GM12878 (cell line): ENCODE data around the gene GPR61. TPM values are rescaled to one million over a fixed set of nuclear protein-coding genes. Genes with fewer than 3 reads are reported as not detected.

Experiments used
- ATF2 ChIP-seq: IDR thresholded peaks from 2 replicates; pipeline ENCODE4 v1.6.1; 2012; ENCODE audit warnings: low read length, inconsistent platforms
- BHLHE40 ChIP-seq, 2 experiments: fragments of 450-650 bp in 1 of 2; IDR thresholded peaks; 2 replicates each; pipeline ENCODE4 v1.6.1; 2011 to 2017; ENCODE audit warnings: low read depth in 2 of 2, borderline replicate concordance in 1 of 2, improper control_type of control experiment in 1 of 2, low read length in 1 of 2, mild to moderate bottlenecking in 1 of 2
- CBX3 ChIP-seq: fragments of 200-600 bp; sonication (generic); IDR thresholded peaks from 2 replicates; pipeline ENCODE4 v1.6.1; 2016; ENCODE audit warnings: low read depth, borderline replicate concordance
- EP300 ChIP-seq, 2 experiments: fragments of 150-350 bp in 1 of 2; IDR thresholded peaks; 2 replicates each; pipeline ENCODE4 v1.6.1; 2011 to 2012; ENCODE audit warnings: low read depth in 2 of 2, low read length in 2 of 2, borderline replicate concordance in 1 of 2, improper control_type of control experiment in 1 of 2, inconsistent platforms in 1 of 2; ENCODE audit not compliant: control insufficient read depth in 1 of 2
- ESRRA ChIP-seq: IDR thresholded peaks from 2 replicates; pipeline ENCODE4 v1.6.1; 2012; ENCODE audit warnings: mild to moderate bottlenecking, low read length, improper control_type of control experiment
- GATAD2B ChIP-seq: fragments of 450-650 bp; conservative IDR thresholded peaks from 2 replicates; pipeline ENCODE4 v1.6.1; 2017; ENCODE audit warnings: low read depth, mild to moderate bottlenecking, moderate library complexity
- HCFC1 ChIP-seq: fragments of 150-350 bp; IDR thresholded peaks from 2 replicates; pipeline ENCODE4 v1.6.1; 2014; ENCODE audit warnings: low read length
- IKZF2 ChIP-seq, 2 experiments: fragments of 450-650 bp; IDR thresholded peaks; 2 replicates each; pipeline ENCODE4 v1.6.1; 2017; ENCODE audit warnings: mild to moderate bottlenecking in 2 of 2, moderate library complexity in 2 of 2
- KAT2A ChIP-seq: conservative IDR thresholded peaks from 2 replicates; pipeline ENCODE4 v1.6.1; 2011; ENCODE audit warnings: low read depth, low read length; ENCODE audit not compliant: control insufficient read depth
- MYC ChIP-seq: IDR thresholded peaks from 2 replicates; pipeline ENCODE4 v1.6.1; 2011; ENCODE audit warnings: mild to moderate bottlenecking, low read length, moderate library complexity, inconsistent platforms; ENCODE audit not compliant: insufficient read depth, insufficient replicate concordance, insufficient read length, severe bottlenecking
- NFIC ChIP-seq: IDR thresholded peaks from 2 replicates; pipeline ENCODE4 v1.6.1; 2012; ENCODE audit warnings: low read depth, mild to moderate bottlenecking, inconsistent platforms, low read length, moderate library complexity
- PRDM15 ChIP-seq: fragments of 450-650 bp; formaldehyde crosslinking; IDR thresholded peaks from 2 replicates; pipeline ENCODE4 v1.4.0; 2020; ENCODE audit warnings: mild to moderate bottlenecking, moderate library complexity
- SIX5 ChIP-seq: IDR thresholded peaks from 2 replicates; pipeline ENCODE4 v1.6.1; 2011; ENCODE audit warnings: mild to moderate bottlenecking, low read depth, low read length, moderate library complexity; ENCODE audit not compliant: severe bottlenecking
- SMAD5 ChIP-seq: IDR thresholded peaks from 2 replicates; pipeline ENCODE4 v1.6.1; 2016; ENCODE audit warnings: antibody characterized with exemption, low read depth
- STAT3 ChIP-seq: IDR thresholded peaks from 2 replicates; pipeline ENCODE4 v1.6.1; 2011; ENCODE audit warnings: low read depth, low read length, improper control_type of control experiment
- TCF3 ChIP-seq: IDR thresholded peaks from 2 replicates; pipeline ENCODE4 v1.6.1; 2012; ENCODE audit warnings: low read depth, mild to moderate bottlenecking, low read length, borderline replicate concordance; ENCODE audit not compliant: insufficient read depth
- polyA plus RNA-seq, 11 experiments: library from polyadenylated mRNA; depleted of rRNA in 4 of 11; unstranded in 6 of 11; stranded (reverse) in 5 of 11; fragments of >200 nt; fragmentation: Nextera tagmentation in 4 of 11; fragmentation: Illumina TruSeq in 1 of 11; extraction: Ambion mirVana in 4 of 11; extraction: Trizol in 1 of 11; gene quantifications; 1 replicate in 1 of 11; 2 replicates in 10 of 11; pipeline versions ENCODE4 v1.2.1 to v1.2.3, GENCODE V29; 2011 to 2016; ENCODE audit warnings: inconsistent platforms in 2 of 11, missing spikeins in 2 of 11, low read depth in 1 of 11
- total RNA-seq, 4 experiments: library from RNA; depleted of rRNA in 3 of 4; stranded (reverse); fragments of >200 nt in 3 of 4; fragmentation: Illumina TruSeq in 1 of 4; extraction: Trizol in 1 of 4; gene quantifications; 2 replicates each; pipeline versions ENCODE4 v1.2.1 to v1.2.3, GENCODE V29; 2013 to 2021
- TF ChIP-seq, protein P1 (sequence below): fragments of 450-650 bp; IDR thresholded peaks from 2 replicates; pipeline ENCODE4 v1.6.1; 2016; ENCODE audit warnings: mild to moderate bottlenecking
- TF ChIP-seq, protein P2 (sequence below): fragments of 450-650 bp; IDR thresholded peaks from 2 replicates; pipeline ENCODE4 v1.6.1; 2016; ENCODE audit warnings: mild to moderate bottlenecking, moderate library complexity, borderline replicate concordance

Gene GPR61
- total and polyA plus RNA-seq, 10 of the 15 experiments (the other 5 are each of a cell fraction or from before 2014, with no cell fraction given) = 0.19 to 1.1 (median 0.35) TPM; not detected in 2

GRCh38 chr1:109493805-109494539 is 45.7 kb upstream of the GPR61 start, which contains the start of gene CYB561D1 (continued):
- TF ChIP-seq SMAD5 (no peak; the same call in 1 of the 2 replicates), KAT2A (no peak), SIX5 (no peak), STAT3 (no peak), IKZF2 (IDR thresholded peaks at IDR 0.05) (peak in 1 of 2 experiments; percentile 41; a peak in 1 of 4 replicates), BHLHE40 (IDR thresholded peaks at IDR 0.05; ENCODE audit: borderline replicate concordance in 1 of 2, low read depth in 2 of 2, low read length in 1 of 2) (peak in 1 of 2 experiments; percentile 62; a peak in 2 of 4 replicates), EP300 (IDR thresholded peaks at IDR 0.05; ENCODE audit: borderline replicate concordance in 1 of 2, control insufficient read depth in 1 of 2, low read depth in 2 of 2, low read length in 2 of 2) (0 out of 4 replicates have a peak, but pooled peaks of 1 of the 2 experiments have one; percentile 14), GATAD2B (peak; percentile 99), ATF2 (no peak), ESRRA (no peak), PRDM15 (no peak), CBX3 (no peak), TCF3 (peak; percentile 67), NFIC (no peak), MYC (peak; percentile 20), HCFC1 (peak; percentile 50; the same call in 1 of the 2 replicates)
- TF ChIP-seq, protein P1, sequence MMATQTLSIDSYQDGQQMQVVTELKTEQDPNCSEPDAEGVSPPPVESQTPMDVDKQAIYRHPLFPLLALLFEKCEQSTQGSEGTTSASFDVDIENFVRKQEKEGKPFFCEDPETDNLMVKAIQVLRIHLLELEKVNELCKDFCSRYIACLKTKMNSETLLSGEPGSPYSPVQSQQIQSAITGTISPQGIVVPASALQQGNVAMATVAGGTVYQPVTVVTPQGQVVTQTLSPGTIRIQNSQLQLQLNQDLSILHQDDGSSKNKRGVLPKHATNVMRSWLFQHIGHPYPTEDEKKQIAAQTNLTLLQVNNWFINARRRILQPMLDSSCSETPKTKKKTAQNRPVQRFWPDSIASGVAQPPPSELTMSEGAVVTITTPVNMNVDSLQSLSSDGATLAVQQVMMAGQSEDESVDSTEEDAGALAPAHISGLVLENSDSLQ = peak; percentile 60
- TF ChIP-seq, protein P2, sequence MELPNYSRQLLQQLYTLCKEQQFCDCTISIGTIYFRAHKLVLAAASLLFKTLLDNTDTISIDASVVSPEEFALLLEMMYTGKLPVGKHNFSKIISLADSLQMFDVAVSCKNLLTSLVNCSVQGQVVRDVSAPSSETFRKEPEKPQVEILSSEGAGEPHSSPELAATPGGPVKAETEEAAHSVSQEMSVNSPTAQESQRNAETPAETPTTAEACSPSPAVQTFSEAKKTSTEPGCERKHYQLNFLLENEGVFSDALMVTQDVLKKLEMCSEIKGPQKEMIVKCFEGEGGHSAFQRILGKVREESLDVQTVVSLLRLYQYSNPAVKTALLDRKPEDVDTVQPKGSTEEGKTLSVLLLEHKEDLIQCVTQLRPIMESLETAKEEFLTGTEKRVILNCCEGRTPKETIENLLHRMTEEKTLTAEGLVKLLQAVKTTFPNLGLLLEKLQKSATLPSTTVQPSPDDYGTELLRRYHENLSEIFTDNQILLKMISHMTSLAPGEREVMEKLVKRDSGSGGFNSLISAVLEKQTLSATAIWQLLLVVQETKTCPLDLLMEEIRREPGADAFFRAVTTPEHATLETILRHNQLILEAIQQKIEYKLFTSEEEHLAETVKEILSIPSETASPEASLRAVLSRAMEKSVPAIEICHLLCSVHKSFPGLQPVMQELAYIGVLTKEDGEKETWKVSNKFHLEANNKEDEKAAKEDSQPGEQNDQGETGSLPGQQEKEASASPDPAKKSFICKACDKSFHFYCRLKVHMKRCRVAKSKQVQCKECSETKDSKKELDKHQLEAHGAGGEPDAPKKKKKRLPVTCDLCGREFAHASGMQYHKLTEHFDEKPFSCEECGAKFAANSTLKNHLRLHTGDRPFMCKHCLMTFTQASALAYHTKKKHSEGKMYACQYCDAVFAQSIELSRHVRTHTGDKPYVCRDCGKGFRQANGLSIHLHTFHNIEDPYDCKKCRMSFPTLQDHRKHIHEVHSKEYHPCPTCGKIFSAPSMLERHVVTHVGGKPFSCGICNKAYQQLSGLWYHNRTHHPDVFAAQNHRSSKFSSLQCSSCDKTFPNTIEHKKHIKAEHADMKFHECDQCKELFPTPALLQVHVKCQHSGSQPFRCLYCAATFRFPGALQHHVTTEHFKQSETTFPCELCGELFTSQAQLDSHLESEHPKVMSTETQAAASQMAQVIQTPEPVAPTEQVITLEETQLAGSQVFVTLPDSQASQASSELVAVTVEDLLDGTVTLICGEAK = peak; percentile 67
